OCI-M1 (cell line): ENCODE results near the gene MPV17L.
"Not testable (repeated sequence)": the region's sequence is repeated elsewhere in the genome, so short reads cannot be mapped to it uniquely, and the experiment has no call there.

Experiments used
- DNase-seq: peaks from one replicate; lab custom pipeline; 2025; lab: John Stamatoyannopoulos, UW

Gene MPV17L

GRCh38 chr16:15451098-15451731, 55.7 kb downstream of the MPV17L start:
- no peak for DNase-seq

GRCh38 chr16:15452246-15452855, 56.8 kb downstream of the MPV17L start:
- DNase-seq = no peak

GRCh38 chr16:15453296-15453695, 57.7 kb downstream of the MPV17L start:
- DNase-seq = not testable (repeated sequence)

GRCh38 chr16:15454933-15455332, 59.4 kb downstream of the MPV17L start:
- not testable (repeated sequence) for DNase-seq

DNA sequence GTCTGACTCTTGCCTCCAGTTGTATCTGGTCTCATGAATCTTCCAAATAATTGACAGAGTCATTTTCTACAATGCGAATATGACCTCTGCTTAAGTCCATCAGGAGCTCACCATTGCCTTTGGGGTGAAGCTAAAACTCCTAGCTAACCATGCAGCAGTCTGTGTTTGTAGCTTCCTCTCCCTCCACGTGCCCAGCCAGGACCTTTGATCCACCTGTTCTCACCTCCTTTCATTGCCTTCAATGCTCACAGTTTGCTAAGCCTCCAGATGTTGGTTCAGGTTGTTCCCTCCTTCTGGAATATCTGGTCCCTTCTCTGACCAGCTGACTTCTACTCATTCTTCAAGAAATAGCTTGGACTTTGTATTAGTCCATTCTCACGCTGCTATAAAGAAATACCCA, 61.8 kb downstream of the MPV17L start:
- DNase-seq = no peak

GRCh38 chr16:15457958-15458357, 62.4 kb downstream of the MPV17L start:
- peak; percentile 28 for DNase-seq

DNA sequence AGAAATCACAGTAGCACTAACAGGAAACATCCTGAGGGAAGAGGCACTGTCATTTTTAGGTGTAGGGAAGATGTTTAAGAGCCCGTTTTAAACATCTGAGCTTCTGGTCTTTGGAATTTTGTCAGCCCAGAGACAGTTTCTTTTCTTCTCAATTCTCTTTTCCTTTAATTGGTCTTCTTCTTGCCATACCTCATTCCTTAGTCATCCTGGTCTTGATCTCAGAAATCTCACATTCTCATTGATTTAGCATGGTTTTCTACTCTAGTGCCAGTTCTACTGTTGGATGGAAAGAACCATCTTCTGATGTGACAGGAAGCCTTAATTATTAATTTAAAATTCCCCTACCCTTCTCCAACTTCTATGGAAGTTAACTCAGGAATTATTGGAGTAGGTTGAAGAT, 64.2 kb downstream of the MPV17L start:
- no peak for DNase-seq

- DNase-seq = no peak
Measured at GRCh38 chr16:15460601-15461000, 65.0 kb downstream of the MPV17L start.

- DNase-seq = no peak
Measured at GRCh38 chr16:15461376-15461775, 65.8 kb downstream of the MPV17L start.
